OCI-LY7 (cell line): Measurements from ENCODE around the gene PMP22. TPM values are rescaled to one million over a fixed set of nuclear protein-coding genes. Genes with fewer than 3 reads are reported as not detected.

Source experiments
- BruUV-seq: library from RNA; stranded (reverse); fragments of 400-500 nt; replicated peaks from 2 replicates; lab custom pipeline; 2021; lab: Mats Ljungman, UMichigan
- CTCF ChIA-PET: fragments of 300-600 bp; sonication (Branson Sonifier 250); formaldehyde crosslinking; loops from one replicate; lab custom pipeline; 2022; ENCODE audit warnings: antibody characterized with exemption; ENCODE audit not compliant: unreplicated experiment; lab: Charles Lee
- POLR2A ChIA-PET: fragments of 300-600 bp; sonication (Branson Sonifier 250); formaldehyde crosslinking; loops from one replicate; lab custom pipeline; 2022; ENCODE audit warnings: antibody characterized with exemption; lab: Charles Lee
- DNase-seq: peaks from one replicate; pipeline ENCODE4 v3.0.0-alpha.2; 2015; ENCODE audit warnings: low spot score
- H2AFZ ChIP-seq: fragments of 200-600 bp; sonication (generic), shearing (Covaris generic); 2 replicates; pipeline ENCODE4 v1.6.1; 2014; ENCODE audit warnings: mild to moderate bottlenecking, antibody characterized with exemption, low read length, moderate library complexity
- H3K27ac ChIP-seq: fragments of 200-600 bp; sonication (generic); 2 replicates; pipeline ENCODE4 v1.5.1; 2014; ENCODE audit warnings: mixed run types, low read depth, mild to moderate bottlenecking, moderate library complexity, low read length, inconsistent platforms; ENCODE audit not compliant: poor library complexity, severe bottlenecking
- H3K36me3 ChIP-seq: fragments of 200-600 bp; sonication (generic); 2 replicates; pipeline ENCODE4 v1.6.1; 2014; ENCODE audit warnings: mild to moderate bottlenecking, antibody characterized with exemption, low read length, moderate library complexity, mixed read lengths; ENCODE audit not compliant: insufficient read depth
- H3K4me1 ChIP-seq: fragments of 200-600 bp; sonication (generic); 2 replicates; pipeline ENCODE4 v1.5.1; 2014; ENCODE audit warnings: mild to moderate bottlenecking, low read length; ENCODE audit not compliant: insufficient read depth, poor library complexity, severe bottlenecking
- H3K4me2 ChIP-seq: fragments of 200-600 bp; sonication (generic); 2 replicates; pipeline ENCODE4 v1.6.1; 2014; ENCODE audit warnings: mild to moderate bottlenecking, low read length
- H3K4me3 ChIP-seq: fragments of 200-600 bp; sonication (generic); 2 replicates; pipeline ENCODE4 v1.5.1; 2014; ENCODE audit warnings: mild to moderate bottlenecking, low read depth, low read length; ENCODE audit not compliant: poor library complexity, severe bottlenecking
- H3K79me2 ChIP-seq: fragments of 200-600 bp; sonication (generic); 2 replicates; pipeline ENCODE4 v1.6.1; 2016; ENCODE audit warnings: low read depth, mild to moderate bottlenecking, low read length, moderate library complexity, mixed read lengths; ENCODE audit not compliant: insufficient read depth
- H3K9me2 ChIP-seq: fragments of 200-600 bp; sonication (generic); 2 replicates; pipeline ENCODE4 v1.6.1; 2016; ENCODE audit warnings: mild to moderate bottlenecking, low read length, mixed read lengths; ENCODE audit not compliant: insufficient read depth
- H3K9me3 ChIP-seq: fragments of 200-600 bp; sonication (generic); 2 replicates; pipeline ENCODE4 v1.6.1; 2014; ENCODE audit warnings: mild to moderate bottlenecking, mixed run types, low read length, mixed read lengths
- H4K20me1 ChIP-seq: fragments of 200-600 bp; sonication (generic); 2 replicates; pipeline ENCODE4 v1.6.1; 2014; ENCODE audit warnings: mild to moderate bottlenecking, antibody characterized with exemption, low read length, moderate library complexity, mixed read lengths; ENCODE audit not compliant: insufficient read depth
- CTCF ChIP-seq: fragments of 200-600 bp; sonication (generic); conservative IDR thresholded peaks from 2 replicates; pipeline ENCODE4 v1.5.1; 2014; ENCODE audit warnings: mild to moderate bottlenecking, antibody characterized with exemption, low read length, moderate library complexity, mixed read lengths
- EZH2phosphoT487 ChIP-seq: fragments of 200-600 bp; sonication (generic); IDR thresholded peaks from 2 replicates; pipeline ENCODE4 v1.6.1; 2018; ENCODE audit warnings: low read depth, borderline replicate concordance, mild to moderate bottlenecking, mixed run types, antibody characterized with exemption, low read length, moderate library complexity, mixed read lengths
- intact Hi-C: fragments of 100-400 bp; cut with micrococcal nuclease; formaldehyde crosslinking; loops from one replicate; pipeline ENCODE4 v1.10.0; 2022; ENCODE audit not compliant: unreplicated experiment
- total RNA-seq, 2 experiments: library from RNA; depleted of rRNA in 1 of 2; stranded (reverse); fragments of >200 nt in 1 of 2; shearing (Covaris generic) in 1 of 2; gene quantifications; 2 replicates each; pipeline ENCODE4 v1.2.3, GENCODE V29; 2014 to 2022

Gene PMP22
- total RNA-seq, 2 experiments from 2014 or later: not detected

DNA sequence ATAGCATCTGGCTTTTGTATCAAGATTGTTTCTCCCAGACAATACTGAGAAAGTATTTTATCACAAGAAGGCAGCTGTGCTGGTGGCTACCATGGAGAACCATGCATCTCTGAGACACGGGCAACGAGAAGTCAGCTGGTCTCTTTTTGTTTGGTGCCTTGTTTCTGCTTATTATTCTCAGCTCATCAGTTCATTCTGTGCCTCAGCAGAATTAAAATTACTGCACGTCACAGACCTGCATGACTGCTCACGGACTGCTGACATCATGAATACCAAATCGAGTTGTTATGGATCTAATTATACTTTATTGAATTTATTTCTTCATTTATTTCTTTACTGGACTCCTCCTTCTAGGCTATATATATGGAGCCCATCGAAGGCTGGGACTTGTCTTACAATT, 19.0 kb upstream of the PMP22 start:
- ChIA-PET CTCF (no interaction called here), POLR2A (interaction anchor here (0.5 kb wide), 1 partner anchor 92 kb away, joined by 3 read pairs; no protein-coding TSS in a partner anchor)
- no peaks in the 10 kb centered on the region; the same call in 1 of the 2 replicates for H4K20me1 ChIP-seq
- no peak overlapping the region for H3K27ac ChIP-seq
- no peaks in the 10 kb centered on the region for H3K9me3 ChIP-seq
- intact Hi-C loops: no loop called here
- H3K79me2 ChIP-seq: no peaks in the 10 kb centered on the region
- BruUV-seq: no TSS peak
- no peaks in the 10 kb centered on the region for H3K9me2 ChIP-seq
- no peak overlapping the region for H2AFZ ChIP-seq
- no peak overlapping the region for H3K4me2 ChIP-seq
- DNase-seq: no peak
- no peak overlapping the region for H3K4me3 ChIP-seq
- TF ChIP-seq CTCF (no peak), EZH2phosphoT487 (no peak)
- no peaks in the 10 kb centered on the region for H3K36me3 ChIP-seq
- no peaks in the 10 kb centered on the region for H3K4me1 ChIP-seq

GRCh38 chr17:15281909-15282308, 16.8 kb upstream of the PMP22 start:
- ChIA-PET CTCF (no interaction called here), POLR2A (no interaction called here)
- intact Hi-C loops: no loop called here
- Histone ChIP-seq H3K79me2 (no peaks in the 10 kb centered on the region), H3K9me3 (no peaks in the 10 kb centered on the region), H3K27ac (no peak overlapping the region), H4K20me1 (no peaks in the 10 kb centered on the region; the same call in 1 of the 2 replicates), H3K4me3 (no peak overlapping the region), H3K4me2 (no peak overlapping the region), H3K9me2 (no peaks in the 10 kb centered on the region), H3K4me1 (no peaks in the 10 kb centered on the region), H3K36me3 (no peaks in the 10 kb centered on the region), H2AFZ (no peak overlapping the region)
- no TSS peak for BruUV-seq
- TF ChIP-seq CTCF (no peak), EZH2phosphoT487 (no peak)
- no peak for DNase-seq

DNA sequence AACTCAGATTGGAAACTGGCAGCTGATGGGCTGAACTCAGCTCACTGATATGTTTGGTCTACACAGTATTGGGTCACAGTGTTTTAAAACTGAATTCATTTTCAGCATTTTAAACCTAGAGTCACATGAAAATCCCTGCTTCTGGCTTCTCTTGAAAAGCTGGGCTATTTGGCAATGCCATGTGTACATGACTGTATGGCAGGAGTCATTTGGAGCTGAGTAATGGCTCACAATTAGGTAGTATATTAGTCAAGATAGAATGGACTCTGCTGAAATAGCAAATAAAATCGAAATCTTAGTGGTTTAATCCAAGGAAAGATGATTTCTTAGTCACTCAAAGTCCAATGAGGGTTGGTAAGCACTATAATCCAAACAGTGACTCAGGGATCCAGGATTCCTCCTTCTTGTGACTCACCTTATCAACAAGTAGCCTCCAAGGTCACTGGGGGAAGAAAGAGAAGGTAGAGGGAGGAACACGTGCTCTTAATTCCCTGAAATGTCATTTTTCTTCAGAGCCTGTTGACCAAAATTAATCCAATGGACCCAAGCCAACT, 13.9 kb upstream of the PMP22 start:
- no peak overlapping the region for H2AFZ ChIP-seq
- H3K4me1 ChIP-seq: no peaks in the 10 kb centered on the region
- TF ChIP-seq EZH2phosphoT487: no peak
- TF ChIP-seq CTCF: no peak
- CTCF ChIA-PET: no interaction called here
- H3K27ac ChIP-seq: no peak overlapping the region
- no peaks in the 10 kb centered on the region for H3K9me3 ChIP-seq
- no peaks in the 10 kb centered on the region for H3K79me2 ChIP-seq
- no TSS peak for BruUV-seq
- no peak for DNase-seq
- no peak overlapping the region for H3K4me2 ChIP-seq
- no peaks in the 10 kb centered on the region for H3K36me3 ChIP-seq
- no peaks in the 10 kb centered on the region for H3K9me2 ChIP-seq
- intact Hi-C loops: no loop called here
- no peak overlapping the region for H3K4me3 ChIP-seq
- no peaks in the 10 kb centered on the region; the same call in 1 of the 2 replicates for H4K20me1 ChIP-seq
- POLR2A ChIA-PET: no interaction called here
